Measurements from ENCODE around the gene COL8A2.

DNA sequence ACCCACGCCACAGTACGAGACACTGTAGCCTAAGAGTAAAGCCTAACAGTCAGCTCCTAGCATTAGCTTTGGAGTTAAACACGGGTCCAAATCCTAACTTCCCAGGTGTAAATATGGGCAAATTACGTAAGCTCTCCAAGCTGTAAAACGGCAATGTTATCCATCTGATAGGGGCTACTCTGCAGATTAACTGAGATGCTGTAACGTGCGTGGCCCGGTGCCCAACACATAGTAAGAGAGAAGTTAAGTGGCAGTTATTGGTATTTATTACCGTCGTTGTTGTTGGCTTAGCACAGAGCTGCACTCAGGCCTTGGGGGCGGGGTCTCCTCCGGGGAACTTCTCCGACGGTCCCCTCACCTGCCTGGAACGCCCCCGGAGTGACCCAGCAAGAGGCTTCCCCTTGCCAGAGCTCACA lies 23.8 kb upstream of the COL8A2 start:
- no peak for TF ChIP-seq POLR2A (IDR thresholded peaks at IDR 0.05; ENCODE audit: extremely low read depth, insufficient read length)
- TF ChIP-seq, protein P1, sequence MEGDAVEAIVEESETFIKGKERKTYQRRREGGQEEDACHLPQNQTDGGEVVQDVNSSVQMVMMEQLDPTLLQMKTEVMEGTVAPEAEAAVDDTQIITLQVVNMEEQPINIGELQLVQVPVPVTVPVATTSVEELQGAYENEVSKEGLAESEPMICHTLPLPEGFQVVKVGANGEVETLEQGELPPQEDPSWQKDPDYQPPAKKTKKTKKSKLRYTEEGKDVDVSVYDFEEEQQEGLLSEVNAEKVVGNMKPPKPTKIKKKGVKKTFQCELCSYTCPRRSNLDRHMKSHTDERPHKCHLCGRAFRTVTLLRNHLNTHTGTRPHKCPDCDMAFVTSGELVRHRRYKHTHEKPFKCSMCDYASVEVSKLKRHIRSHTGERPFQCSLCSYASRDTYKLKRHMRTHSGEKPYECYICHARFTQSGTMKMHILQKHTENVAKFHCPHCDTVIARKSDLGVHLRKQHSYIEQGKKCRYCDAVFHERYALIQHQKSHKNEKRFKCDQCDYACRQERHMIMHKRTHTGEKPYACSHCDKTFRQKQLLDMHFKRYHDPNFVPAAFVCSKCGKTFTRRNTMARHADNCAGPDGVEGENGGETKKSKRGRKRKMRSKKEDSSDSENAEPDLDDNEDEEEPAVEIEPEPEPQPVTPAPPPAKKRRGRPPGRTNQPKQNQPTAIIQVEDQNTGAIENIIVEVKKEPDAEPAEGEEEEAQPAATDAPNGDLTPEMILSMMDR (IDR thresholded peaks at IDR 0.05; ENCODE audit: low read depth, low read length), result no peak
- TF ChIP-seq, protein P2, sequence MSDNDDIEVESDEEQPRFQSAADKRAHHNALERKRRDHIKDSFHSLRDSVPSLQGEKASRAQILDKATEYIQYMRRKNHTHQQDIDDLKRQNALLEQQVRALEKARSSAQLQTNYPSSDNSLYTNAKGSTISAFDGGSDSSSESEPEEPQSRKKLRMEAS (IDR thresholded peaks at IDR 0.05; ENCODE audit: low read depth, low read length), result no peak
